Measurements from ENCODE around the gene STAC3.

STAC3 gene

GRCh38 chr12:57254506-57255280, 3.7 kb upstream of the STAC3 start:
- DNase-seq, result no peak

GRCh38 chr12:57250541-57250940, 446 bp downstream of the STAC3 start:
- DNase-seq, result no peak

GRCh38 chr12:57248934-57249742, 1.8 kb downstream of the STAC3 start:
- DNase-seq, result peak in 2 of 51 donors; percentile 13 to 19

- DNase-seq, result no peak
Measured at GRCh38 chr12:57247041-57247440, 3.9 kb downstream of the STAC3 start.

GRCh38 chr12:57244312-57244696, 6.7 kb downstream of the STAC3 start:
- no peak for DNase-seq

GRCh38 chr12:57243521-57244311, 7.3 kb downstream of the STAC3 start:
- DNase-seq, result peak in 32 of 51 donors; percentile 6 to 68 (median 34)

GRCh38 chr12:57242691-57243454, 8.1 kb downstream of the STAC3 start:
- DNase-seq, result peak in 21 of 51 donors; percentile 6 to 56 (median 30)

GRCh38 chr12:57242329-57242690, 8.7 kb downstream of the STAC3 start:
- DNase-seq, result peak in 14 of 51 donors; percentile 10 to 45 (median 24)

GRCh38 chr12:57241402-57242310, 9.3 kb downstream of the STAC3 start:
- peak in 1 of 51 donors; percentile 42 for DNase-seq

- peak in 1 of 51 donors; percentile 43 for DNase-seq
Measured at GRCh38 chr12:57240926-57241401, 10.0 kb downstream of the STAC3 start.

GRCh38 chr12:57240066-57240921, 10.7 kb downstream of the STAC3 start:
- DNase-seq, result peak in 31 of 51 donors; percentile 17 to 78 (median 45)

GRCh38 chr12:57239587-57240065, 11.4 kb downstream of the STAC3 start:
- DNase-seq, result peak in 2 of 51 donors; percentile 42 to 63

- DNase-seq, result peak; percentile 23 to 90 (median 66)
Measured at GRCh38 chr12:57238854-57239554, 12.0 kb downstream of the STAC3 start.

GRCh38 chr12:57237932-57238853, 12.8 kb downstream of the STAC3 start:
- DNase-seq, result peak in 1 of 51 donors; percentile 32

- no peak for DNase-seq
Measured at GRCh38 chr12:57237596-57237931, 13.4 kb downstream of the STAC3 start.

- DNase-seq, result no peak
Measured at GRCh38 chr12:57236925-57237595, 13.9 kb downstream of the STAC3 start.

All from hypothalamus (tissue), 51 donors.